ENCODE data around the gene MFAP4. TPM values are rescaled to one million over a fixed set of nuclear protein-coding genes. Genes with fewer than 3 reads are reported as not detected.

MFAP4 gene
- total RNA-seq, 1 donor from 2014 or later, result 77.4 TPM

DNA sequence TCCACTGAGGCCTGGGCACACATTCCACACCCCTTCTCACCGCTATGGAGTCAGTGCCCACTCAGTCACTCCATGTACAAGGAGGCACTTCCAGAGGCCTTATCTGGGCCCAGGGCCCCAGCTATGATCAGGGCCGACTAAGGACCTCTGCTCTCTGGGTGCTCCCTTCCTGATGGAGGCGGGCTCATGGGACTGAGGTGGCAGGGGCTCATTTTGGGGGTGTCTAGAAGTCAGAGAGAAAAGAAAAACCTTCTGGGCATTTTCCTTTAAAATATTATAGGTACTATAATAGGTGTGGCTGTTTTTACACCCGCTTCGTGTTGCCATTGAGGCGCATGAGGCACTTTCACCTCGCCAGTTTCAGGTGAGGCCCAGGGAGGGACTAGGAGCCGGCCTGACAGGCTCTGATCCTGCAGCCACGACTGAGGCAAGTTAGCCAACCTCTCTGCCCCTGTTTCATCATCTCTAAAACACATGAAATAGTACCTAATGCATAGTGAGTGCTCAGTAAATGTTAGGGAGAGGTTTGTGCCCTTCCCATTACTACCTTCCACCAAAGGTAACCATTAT is 38.8 kb downstream of the MFAP4 start:
- DNase-seq, result no peak

- DNase-seq, result no peak
These were observed 39.5 kb downstream of the MFAP4 start for GRCh38 chr17:19347323-19348080.

DNA sequence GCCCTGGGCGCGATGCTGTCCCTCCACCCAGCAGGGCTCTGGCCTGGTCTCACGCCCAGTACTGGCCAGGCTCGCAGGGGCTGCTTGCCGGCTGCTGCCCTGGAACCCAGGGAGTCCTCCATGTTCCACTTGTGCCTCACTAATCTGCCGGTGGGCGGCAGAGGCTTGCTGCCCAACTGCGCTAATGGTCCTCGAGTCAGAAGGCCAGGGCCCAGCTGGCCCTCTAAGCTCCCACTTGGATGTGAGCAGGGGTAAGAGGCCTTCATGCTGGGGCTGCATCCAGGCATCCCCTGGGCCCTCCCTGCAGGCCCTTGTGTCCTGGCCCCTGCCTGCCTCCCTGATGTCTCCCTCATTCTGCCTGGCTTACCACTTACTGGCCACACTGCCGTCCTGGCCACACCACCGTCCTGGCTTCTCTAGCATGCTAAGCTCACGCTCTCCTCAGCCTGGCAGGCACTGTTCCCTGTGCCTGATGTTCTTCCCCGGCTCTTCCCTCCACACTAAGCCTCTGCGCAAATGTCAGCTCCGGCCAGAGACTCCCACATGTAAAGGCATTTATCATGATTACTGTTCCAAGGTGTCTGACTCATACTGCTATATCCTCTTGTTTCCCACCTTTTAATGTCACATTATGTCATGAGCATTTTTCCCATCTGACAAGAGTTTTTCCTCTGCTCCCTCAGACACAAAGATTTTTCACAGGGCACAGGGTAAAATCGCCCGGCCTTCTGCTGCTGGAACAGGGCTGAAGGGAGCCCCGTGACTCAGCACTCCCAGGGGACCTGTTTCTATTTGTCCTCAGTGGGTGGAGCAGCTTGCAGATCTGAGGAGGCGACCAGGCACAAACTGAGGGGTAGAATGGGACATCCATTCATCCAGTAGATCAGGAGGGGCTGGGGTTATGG is 40.4 kb downstream of the MFAP4 start:
- no peak for DNase-seq

- DNase-seq, result no peak
These were observed 41.3 kb downstream of the MFAP4 start for GRCh38 chr17:19345486-19346350.

GRCh38 chr17:19345067-19345460 is 41.9 kb downstream of the MFAP4 start:
- DNase-seq, result no peak

DNA sequence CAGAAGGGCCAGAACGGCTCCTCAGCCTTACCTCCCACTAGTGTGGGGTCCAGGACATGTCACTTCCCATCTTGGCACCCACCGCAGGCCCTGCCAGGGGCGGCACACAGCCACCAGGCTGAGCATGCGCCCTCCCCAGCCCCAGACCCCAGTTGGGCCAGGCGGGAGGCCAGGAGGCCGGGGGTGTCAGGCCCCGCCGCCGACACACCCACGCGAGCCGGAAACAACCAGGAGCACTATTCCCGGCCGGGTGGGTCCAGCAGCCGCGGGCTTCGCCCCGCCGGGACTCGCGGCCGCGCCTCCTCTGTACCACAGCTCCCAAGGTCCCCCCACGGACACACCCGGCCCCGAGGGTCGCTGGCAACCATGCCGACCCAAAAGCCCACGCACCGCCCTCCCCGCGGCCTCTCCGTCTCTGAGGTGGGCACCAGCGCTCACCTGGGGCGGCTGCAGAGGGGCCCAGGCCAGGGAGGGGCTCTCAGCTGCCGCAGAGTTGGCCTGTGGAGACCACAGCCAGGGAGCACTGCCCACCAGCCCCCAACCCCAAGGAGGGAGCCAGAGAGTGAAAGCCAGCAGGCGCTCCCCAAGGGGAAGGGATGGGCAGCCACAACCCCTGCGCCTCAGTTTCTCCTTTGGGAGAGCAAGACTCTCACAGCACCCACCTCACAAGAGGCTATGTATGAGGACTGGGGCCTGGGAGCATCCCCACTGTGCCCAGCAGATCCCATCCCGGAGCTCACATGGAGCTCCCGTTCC is 42.5 kb downstream of the MFAP4 start:
- no peak for DNase-seq

DNA sequence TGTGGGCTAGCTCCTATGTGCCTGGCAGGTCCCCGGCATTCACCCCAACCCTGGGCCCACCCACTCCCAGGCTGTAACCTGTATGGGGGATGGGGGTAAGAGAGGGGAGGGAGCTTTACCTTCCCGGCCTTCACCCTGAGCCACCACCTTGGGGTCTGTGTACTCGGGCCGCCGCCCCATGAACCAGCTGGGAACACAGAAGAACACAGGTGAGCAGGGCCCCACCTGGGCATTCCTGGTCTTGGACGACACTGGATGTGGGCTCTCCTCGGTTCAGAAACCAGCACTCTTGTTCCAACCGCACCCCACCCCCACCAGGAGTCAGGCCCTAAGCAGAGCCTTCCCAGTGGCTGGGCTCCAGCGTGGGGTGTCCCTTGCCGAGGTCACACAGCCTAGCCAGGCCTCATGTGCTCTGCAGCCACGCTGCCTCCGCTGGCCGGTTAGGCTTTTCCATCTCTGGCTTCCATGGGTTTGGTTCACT is 43.3 kb downstream of the MFAP4 start:
- no peak for DNase-seq

DNA sequence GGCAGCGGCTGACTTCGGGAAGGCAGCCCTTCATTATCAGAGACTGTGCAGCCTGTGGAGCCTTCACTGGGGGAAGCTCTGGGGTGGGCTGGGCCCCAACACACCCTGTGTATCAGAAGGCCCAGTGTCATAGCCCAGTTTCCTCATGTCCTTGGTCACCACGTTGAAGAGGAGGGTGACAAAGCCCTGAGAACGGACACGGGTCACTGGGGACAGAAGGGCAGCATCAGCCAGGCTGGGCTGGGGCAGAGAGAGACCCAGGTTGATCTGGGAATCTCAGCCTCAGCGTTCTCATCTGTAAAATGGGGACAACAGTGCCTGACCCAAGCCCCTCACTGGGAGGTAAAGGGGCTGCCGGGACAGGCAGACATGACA is 43.7 kb downstream of the MFAP4 start:
- DNase-seq, result no peak

- no peak for DNase-seq
These were observed 44.3 kb downstream of the MFAP4 start for GRCh38 chr17:19342611-19343255.

GRCh38 chr17:19341641-19342610 is 45.1 kb downstream of the MFAP4 start:
- no peak for DNase-seq

- no peak for DNase-seq
These were observed 45.8 kb downstream of the MFAP4 start for GRCh38 chr17:19341211-19341631.

GRCh38 chr17:19339341-19339815 is 47.6 kb downstream of the MFAP4 start:
- no peak for DNase-seq

GRCh38 chr17:19338031-19338990 is 48.7 kb downstream of the MFAP4 start:
- DNase-seq, result peak; percentile 47

- DNase-seq, result no peak
These were observed 49.3 kb downstream of the MFAP4 start for GRCh38 chr17:19337712-19338023.

DNA sequence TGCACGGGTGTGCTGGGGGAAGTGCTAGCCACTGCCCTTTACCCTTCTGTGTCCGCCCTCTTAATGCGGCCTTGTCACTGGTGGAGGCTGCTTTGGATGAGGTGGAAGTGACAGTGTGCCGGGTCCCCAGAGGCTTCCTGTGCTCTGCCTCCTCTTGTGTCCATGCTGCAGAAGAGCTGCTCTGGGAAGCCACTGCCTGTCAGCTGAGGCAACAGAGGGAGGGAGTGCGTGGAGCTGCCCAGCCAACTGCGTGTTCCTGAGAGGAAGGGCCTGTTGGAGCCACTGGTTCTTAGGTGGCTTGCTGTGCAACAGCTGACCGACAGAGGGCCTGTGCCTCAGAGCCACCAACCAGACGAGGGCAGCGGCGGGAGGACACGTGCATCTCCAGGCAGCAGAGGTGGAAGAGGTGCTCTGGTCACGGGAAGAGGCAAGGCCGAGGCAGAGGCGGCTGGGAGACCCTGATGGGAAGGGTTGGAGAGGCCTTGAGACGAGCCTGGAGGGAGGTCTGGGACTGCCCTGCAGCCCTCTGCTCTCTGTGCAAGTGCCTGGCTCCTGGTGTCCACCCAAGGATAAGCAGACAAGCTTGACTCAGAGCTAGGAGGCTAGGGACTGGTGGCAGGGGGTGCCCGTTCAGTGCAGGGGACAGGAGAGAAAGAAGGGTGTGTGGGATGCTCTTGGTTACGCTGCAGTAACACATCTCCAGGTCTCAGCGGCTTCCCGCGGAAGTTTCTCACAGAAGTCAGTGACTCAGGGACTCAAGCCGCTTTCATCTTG is 49.9 kb downstream of the MFAP4 start:
- no peak for DNase-seq

- DNase-seq, result no peak
These were observed 50.9 kb downstream of the MFAP4 start for GRCh38 chr17:19335951-19336631.

- DNase-seq, result no peak
These were observed 52.7 kb downstream of the MFAP4 start for GRCh38 chr17:19334331-19334730.

Data from tongue (tissue), 2 donors.